Endothelial cell of umbilical vein (primary cell): ENCODE measurements around the gene GULP1. TPM values are rescaled to one million over a fixed set of nuclear protein-coding genes. Genes with fewer than 3 reads are reported as not detected.

Experiments used
- BruUV-seq: library from RNA; stranded (reverse); fragments of 400-500 nt; replicated peaks from 2 replicates; lab custom pipeline; 2021; lab: Mats Ljungman, UMichigan
- CTCF ChIA-PET: fragments of 300-600, 350-600 bp; sonication (Branson Sonifier 250); formaldehyde crosslinking; loops from one replicate; lab custom pipeline; 2021; ENCODE audit warnings: antibody characterized with exemption, inconsistent platforms; lab: Charles Lee
- POLR2A ChIA-PET: fragments of 300-600, 350-600 bp; sonication (Branson Sonifier 250); formaldehyde crosslinking; loops from one replicate; lab custom pipeline; 2021; ENCODE audit warnings: antibody characterized with exemption, inconsistent platforms; lab: Charles Lee
- DNase-seq: peaks from one replicate; pipeline ENCODE4 v3.0.0-alpha.2; 2011; ENCODE audit warnings: low read depth, low spot score
- FAIRE-seq: peaks from 2 replicates; lab custom pipeline; 2011; peaks lifted over from hg19 to GRCh38; lab: Jason Lieb, UNC
- H2AFZ ChIP-seq: 2 replicates; pipeline ENCODE4 v1.6.0; 2012; ENCODE audit warnings: low read depth, low read length, control low read depth, inconsistent platforms
- H3K27ac ChIP-seq: 2 replicates; pipeline ENCODE4 v1.5.1; 2011; ENCODE audit warnings: low read depth, mild to moderate bottlenecking, control low read depth, low read length, moderate library complexity; ENCODE audit not compliant: insufficient read depth
- H3K27me3 ChIP-seq, 2 experiments: 2 replicates each; pipeline versions ENCODE4 v1.6.0 to v1.6.1; 2011; ENCODE audit warnings: low read length in 2 of 2, mixed read lengths in 1 of 2; ENCODE audit not compliant: control insufficient read depth in 2 of 2, insufficient read depth in 2 of 2
- H3K36me3 ChIP-seq, 2 experiments: 2 replicates in 1 of 2; 3 replicates in 1 of 2; pipeline ENCODE4 v1.5.1; 2011; ENCODE audit warnings: low read length in 2 of 2, mild to moderate bottlenecking in 1 of 2, moderate library complexity in 1 of 2; ENCODE audit not compliant: control insufficient read depth in 2 of 2, insufficient read depth in 2 of 2; ENCODE audit errors: extremely low read depth in 1 of 2
- H3K4me1 ChIP-seq: 3 replicates; pipeline ENCODE4 v1.5.1; 2011; ENCODE audit warnings: mild to moderate bottlenecking, low read length; ENCODE audit not compliant: control insufficient read depth, insufficient read depth; ENCODE audit errors: extremely low read depth
- H3K4me2 ChIP-seq: 2 replicates; pipeline ENCODE4 v1.6.1; 2011; ENCODE audit warnings: low read length, control low read depth, mixed read lengths; ENCODE audit not compliant: insufficient read depth
- H3K4me3 ChIP-seq, 3 experiments: fragments of 200-600 bp in 1 of 3; sonication (generic), shearing (Covaris generic) in 1 of 3; replicated peaks in 1 of 3; 2 replicates each; pipeline ENCODE4 v1.5.1; 2011 to 2016; ENCODE audit warnings: control low read depth in 3 of 3, low read length in 3 of 3, mild to moderate bottlenecking in 2 of 3, inconsistent platforms in 1 of 3, low read depth in 1 of 3, moderate library complexity in 1 of 3; ENCODE audit not compliant: insufficient read depth in 1 of 3
- H3K79me2 ChIP-seq: 2 replicates; pipeline ENCODE4 v1.6.0; 2012; ENCODE audit warnings: low read length, inconsistent platforms; ENCODE audit not compliant: control insufficient read depth, insufficient read depth
- H3K9ac ChIP-seq: replicated peaks from 2 replicates; pipeline ENCODE3; 2011; ENCODE audit warnings: low read length, control low read depth; ENCODE audit not compliant: insufficient read depth; ENCODE audit errors: extremely low read depth
- H3K9me1 ChIP-seq: replicated peaks from 3 replicates; pipeline ENCODE4 v1.6.0; 2011; ENCODE audit warnings: mild to moderate bottlenecking, low read length; ENCODE audit not compliant: control insufficient read depth, insufficient read depth; ENCODE audit errors: extremely low read depth
- H3K9me3 ChIP-seq: replicated peaks from 2 replicates; pipeline ENCODE4 v1.5.1; 2012; ENCODE audit warnings: low read length, inconsistent platforms; ENCODE audit not compliant: control insufficient read depth, insufficient read depth
- H4K20me1 ChIP-seq: replicated peaks from 2 replicates; pipeline ENCODE3; 2011; ENCODE audit warnings: mild to moderate bottlenecking, low read length; ENCODE audit not compliant: control insufficient read depth, insufficient read depth; ENCODE audit errors: extremely low read depth
- CTCF ChIP-seq, 2 donors: IDR thresholded peaks; 1 replicate in 1 of 2; 2 replicates in 1 of 2; pipeline ENCODE4 v1.5.1; 2011; ENCODE audit warnings: low read length in 2 of 2, mild to moderate bottlenecking in 2 of 2, moderate library complexity in 2 of 2, control low read depth in 1 of 2, inconsistent platforms in 1 of 2, low read depth in 1 of 2; ENCODE audit not compliant: insufficient read depth in 1 of 2; ENCODE audit errors: extremely low read depth in 1 of 2
- JUN ChIP-seq: IDR thresholded peaks from 2 replicates; pipeline ENCODE4 v1.6.1; 2011; ENCODE audit warnings: borderline replicate concordance, low read depth; ENCODE audit not compliant: insufficient read length, insufficient read depth
- MAX ChIP-seq: IDR thresholded peaks from 2 replicates; pipeline ENCODE4 v1.6.1; 2011; ENCODE audit not compliant: insufficient read depth, insufficient read length
- MYC ChIP-seq: IDR thresholded peaks from one replicate; pipeline ENCODE4 v1.6.1; 2011; ENCODE audit warnings: mild to moderate bottlenecking, low read depth, low read length
- dilution Hi-C: fragments of 300-500 bp; cut with MboI; formaldehyde crosslinking; loops from one replicate; pipeline ENCODE4 v1.15.0; 2019; ENCODE audit warnings: low sequenced_read_pairs; ENCODE audit not compliant: extremely low pct_ligation_motif_present
- intact Hi-C: fragments of 100-400 bp; cut with micrococcal nuclease; formaldehyde crosslinking; loops from one replicate; pipeline ENCODE4 v1.10.0; 2022
- polyA plus RNA-seq, 4 experiments: library from polyadenylated mRNA; depleted of rRNA in 3 of 4; stranded (reverse) in 3 of 4; unstranded in 1 of 4; fragments of >200 nt; gene quantifications; 2 replicates each; pipeline versions ENCODE4 v1.2.1 to v1.2.3, GENCODE V29; 2011 to 2012; ENCODE audit warnings: missing spikeins in 1 of 4
- total RNA-seq: library from RNA; stranded (reverse); gene quantifications from 2 replicates; pipeline ENCODE4 v1.2.3, GENCODE V29; 2021

Gene GULP1
- total and polyA plus RNA-seq, 2 donors (not counting 3 experiments of a cell fraction or from before 2014, with no cell fraction given): 24.4 to 53.8 TPM

DNA sequence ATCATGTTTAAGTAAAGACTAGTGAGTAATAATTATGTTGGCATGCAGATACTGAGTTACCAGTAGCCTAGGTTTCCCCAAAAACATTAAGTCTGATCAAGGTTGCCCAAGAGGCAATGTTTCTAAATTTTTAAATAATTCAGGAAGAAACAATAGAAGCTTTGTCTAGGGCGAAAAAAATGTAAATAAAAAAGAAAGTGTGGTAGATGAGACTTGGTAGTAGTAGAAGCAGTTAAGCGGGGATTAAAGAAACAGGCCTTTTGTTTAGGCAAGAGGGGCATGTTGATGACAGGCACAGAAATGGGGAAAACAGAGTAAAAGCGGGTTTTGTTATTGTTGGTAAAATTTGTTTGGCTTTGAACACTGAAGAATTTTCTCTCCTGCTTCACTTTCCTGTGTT, 97.2 kb downstream of the GULP1 start:
- ChIA-PET CTCF (interaction anchor here (1.0 kb wide), 1 partner anchor 18 kb away, joined by 4 read pairs; no protein-coding TSS in a partner anchor), POLR2A (no interaction called here)
- no peak for FAIRE-seq
- H4K20me1 ChIP-seq: no peaks in the 10 kb centered on the region
- H3K79me2 ChIP-seq: peaks cover 8% of the 10 kb centered on the region
- dilution Hi-C loops: no loop called here
- no peak overlapping the region for H2AFZ ChIP-seq
- H3K9me3 ChIP-seq: no peaks in the 10 kb centered on the region
- no peaks in the 10 kb centered on the region for H3K9me1 ChIP-seq
- intact Hi-C loops: no loop called here
- H3K4me2 ChIP-seq: no peak overlapping the region
- no peak overlapping the region for H3K4me3 ChIP-seq
- DNase-seq: no peak
- no peak overlapping the region for H3K27ac ChIP-seq
- no peak for TF ChIP-seq JUN
- TF ChIP-seq MYC: no peak
- TF ChIP-seq CTCF (IDR thresholded peaks at IDR 0.05; ENCODE audit: extremely low read depth in 1 of 2, insufficient read depth in 1 of 2, low read depth in 1 of 2, low read length in 2 of 2): no peak
- no TSS peak for BruUV-seq
- no peaks in the 10 kb centered on the region for H3K36me3 ChIP-seq
- no peaks in the 10 kb centered on the region for H3K27me3 ChIP-seq
- no peak overlapping the region for H3K9ac ChIP-seq
- H3K4me1 ChIP-seq: no peaks in the 10 kb centered on the region

GRCh38 chr2:188391354-188391753, 99.7 kb downstream of the GULP1 start:
- no TSS peak for BruUV-seq
- Histone ChIP-seq H3K9ac (no peak overlapping the region), H3K27ac (no peak overlapping the region), H2AFZ (no peak overlapping the region), H3K4me2 (no peak overlapping the region), H3K9me3 (no peaks in the 10 kb centered on the region), H4K20me1 (no peaks in the 10 kb centered on the region), H3K27me3 (no peaks in the 10 kb centered on the region), H3K4me1 (no peaks in the 10 kb centered on the region), H3K9me1 (no peaks in the 10 kb centered on the region), H3K79me2 (peaks cover 13% of the 10 kb centered on the region), H3K4me3 (no peak overlapping the region), H3K36me3 (no peaks in the 10 kb centered on the region)
- DNase-seq: no peak
- dilution Hi-C loops (no loop called here), intact Hi-C loops (no loop called here)
- POLR2A ChIA-PET: no interaction called here
- no peak for FAIRE-seq
- no peak for TF ChIP-seq MAX
- CTCF ChIA-PET: no interaction called here
